Measurements from ENCODE around the gene VWCE. TPM values are rescaled to one million over a fixed set of nuclear protein-coding genes. Genes with fewer than 3 reads are reported as not detected.

VWCE gene
- total and polyA plus RNA-seq, 9 of the 15 experiments (the other 6 are each of a cell fraction or from before 2014, with no cell fraction given): 0.06 to 1.6 (median 0.63) TPM; not detected in 1

- no peak for TF ChIP-seq HDAC2 (IDR thresholded peaks at IDR 0.05)
- TF ChIP-seq KDM1A (IDR thresholded peaks at IDR 0.05): no peak
- TF ChIP-seq, protein P1, sequence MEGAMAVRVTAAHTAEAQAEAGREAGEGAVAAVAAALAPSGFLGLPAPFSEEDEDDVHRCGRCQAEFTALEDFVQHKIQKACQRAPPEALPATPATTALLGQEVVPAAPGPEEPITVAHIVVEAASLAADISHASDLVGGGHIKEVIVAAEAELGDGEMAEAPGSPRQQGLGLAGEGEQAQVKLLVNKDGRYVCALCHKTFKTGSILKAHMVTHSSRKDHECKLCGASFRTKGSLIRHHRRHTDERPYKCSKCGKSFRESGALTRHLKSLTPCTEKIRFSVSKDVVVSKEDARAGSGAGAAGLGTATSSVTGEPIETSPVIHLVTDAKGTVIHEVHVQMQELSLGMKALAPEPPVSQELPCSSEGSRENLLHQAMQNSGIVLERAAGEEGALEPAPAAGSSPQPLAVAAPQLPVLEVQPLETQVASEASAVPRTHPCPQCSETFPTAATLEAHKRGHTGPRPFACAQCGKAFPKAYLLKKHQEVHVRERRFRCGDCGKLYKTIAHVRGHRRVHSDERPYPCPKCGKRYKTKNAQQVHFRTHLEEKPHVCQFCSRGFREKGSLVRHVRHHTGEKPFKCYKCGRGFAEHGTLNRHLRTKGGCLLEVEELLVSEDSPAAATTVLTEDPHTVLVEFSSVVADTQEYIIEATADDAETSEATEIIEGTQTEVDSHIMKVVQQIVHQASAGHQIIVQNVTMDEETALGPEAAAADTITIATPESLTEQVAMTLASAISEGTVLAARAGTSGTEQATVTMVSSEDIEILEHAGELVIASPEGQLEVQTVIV (CRISPR knock-in tag; IDR thresholded peaks at IDR 0.05; ENCODE audit: borderline replicate concordance): no peak
- no peak for TF ChIP-seq TGIF2 (CRISPR knock-in tag; IDR thresholded peaks at IDR 0.05)
- TF ChIP-seq IFI16 (CRISPR knock-in tag; IDR thresholded peaks at IDR 0.05): no peak
- TF ChIP-seq GABPB1 (CRISPR knock-in tag; IDR thresholded peaks at IDR 0.05): no peak
- TF ChIP-seq NCOA6 (IDR thresholded peaks at IDR 0.05): no peak
- peak; percentile 40; the same call in 1 of the 2 replicates for TF ChIP-seq ATF3 (IDR thresholded peaks at IDR 0.05)
- no peak for TF ChIP-seq ATF3 (CRISPR knock-in tag; conservative IDR thresholded peaks at IDR 0.05)
- no peak for TF ChIP-seq ZNF695 (CRISPR knock-in tag; IDR thresholded peaks at IDR 0.05)
- no peak for TF ChIP-seq ZNF780A (CRISPR knock-in tag; IDR thresholded peaks at IDR 0.05)
- TF ChIP-seq, protein P2, sequence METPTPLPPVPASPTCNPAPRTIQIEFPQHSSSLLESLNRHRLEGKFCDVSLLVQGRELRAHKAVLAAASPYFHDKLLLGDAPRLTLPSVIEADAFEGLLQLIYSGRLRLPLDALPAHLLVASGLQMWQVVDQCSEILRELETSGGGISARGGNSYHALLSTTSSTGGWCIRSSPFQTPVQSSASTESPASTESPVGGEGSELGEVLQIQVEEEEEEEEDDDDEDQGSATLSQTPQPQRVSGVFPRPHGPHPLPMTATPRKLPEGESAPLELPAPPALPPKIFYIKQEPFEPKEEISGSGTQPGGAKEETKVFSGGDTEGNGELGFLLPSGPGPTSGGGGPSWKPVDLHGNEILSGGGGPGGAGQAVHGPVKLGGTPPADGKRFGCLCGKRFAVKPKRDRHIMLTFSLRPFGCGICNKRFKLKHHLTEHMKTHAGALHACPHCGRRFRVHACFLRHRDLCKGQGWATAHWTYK (CRISPR knock-in tag; IDR thresholded peaks at IDR 0.05): no peak
Observed at GRCh38 chr11:61327669-61328071, 32.6 kb upstream of the VWCE start (continued).
